ENCODE data around the gene PRR35.

Gene PRR35

GRCh38 chr16:526181-527014 lies 33.8 kb upstream of the PRR35 start:
- Histone ChIP-seq H3K4me3 (ENCODE audit: low read depth, low read length, poor library complexity, severe bottlenecking) (peak overlapping the region; percentile 87), H3F3A (ENCODE audit: insufficient read depth, low read length) (no peaks in the 10 kb centered on the region), H3K4me1 (ENCODE audit: insufficient read depth, low read length, severe bottlenecking) (peaks cover 30% of the 10 kb centered on the region), H3K27me3 (ENCODE audit: insufficient read depth, low read length) (no peaks in the 10 kb centered on the region), H2AFZ (ENCODE audit: low read length) (no peak overlapping the region), H3K9ac (ENCODE audit: low read length) (peak overlapping the region; percentile 91), H3K9me2 (ENCODE audit: low read depth, low read length) (no peaks in the 10 kb centered on the region), H3K9me3 (ENCODE audit: low read length) (no peaks in the 10 kb centered on the region), H3K27ac (ENCODE audit: low read depth, low read length, poor library complexity, severe bottlenecking) (no peak overlapping the region), H3K36me3 (ENCODE audit: insufficient read depth, low read length) (no peaks in the 10 kb centered on the region; the same call in 1 of the 2 replicates), H4K20me1 (ENCODE audit: insufficient read depth, low read length) (no peaks in the 10 kb centered on the region), H3K79me2 (ENCODE audit: insufficient read depth, low read length) (peaks cover 12% of the 10 kb centered on the region), H3K4me2 (ENCODE audit: low read length) (peak overlapping the region; percentile 93)
- TF ChIP-seq, protein P1, sequence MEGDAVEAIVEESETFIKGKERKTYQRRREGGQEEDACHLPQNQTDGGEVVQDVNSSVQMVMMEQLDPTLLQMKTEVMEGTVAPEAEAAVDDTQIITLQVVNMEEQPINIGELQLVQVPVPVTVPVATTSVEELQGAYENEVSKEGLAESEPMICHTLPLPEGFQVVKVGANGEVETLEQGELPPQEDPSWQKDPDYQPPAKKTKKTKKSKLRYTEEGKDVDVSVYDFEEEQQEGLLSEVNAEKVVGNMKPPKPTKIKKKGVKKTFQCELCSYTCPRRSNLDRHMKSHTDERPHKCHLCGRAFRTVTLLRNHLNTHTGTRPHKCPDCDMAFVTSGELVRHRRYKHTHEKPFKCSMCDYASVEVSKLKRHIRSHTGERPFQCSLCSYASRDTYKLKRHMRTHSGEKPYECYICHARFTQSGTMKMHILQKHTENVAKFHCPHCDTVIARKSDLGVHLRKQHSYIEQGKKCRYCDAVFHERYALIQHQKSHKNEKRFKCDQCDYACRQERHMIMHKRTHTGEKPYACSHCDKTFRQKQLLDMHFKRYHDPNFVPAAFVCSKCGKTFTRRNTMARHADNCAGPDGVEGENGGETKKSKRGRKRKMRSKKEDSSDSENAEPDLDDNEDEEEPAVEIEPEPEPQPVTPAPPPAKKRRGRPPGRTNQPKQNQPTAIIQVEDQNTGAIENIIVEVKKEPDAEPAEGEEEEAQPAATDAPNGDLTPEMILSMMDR (IDR thresholded peaks at IDR 0.05; ENCODE audit: low read length): no peak
- TF ChIP-seq EZH2 (IDR thresholded peaks at IDR 0.05; ENCODE audit: borderline replicate concordance, low read length): no peak

DNA sequence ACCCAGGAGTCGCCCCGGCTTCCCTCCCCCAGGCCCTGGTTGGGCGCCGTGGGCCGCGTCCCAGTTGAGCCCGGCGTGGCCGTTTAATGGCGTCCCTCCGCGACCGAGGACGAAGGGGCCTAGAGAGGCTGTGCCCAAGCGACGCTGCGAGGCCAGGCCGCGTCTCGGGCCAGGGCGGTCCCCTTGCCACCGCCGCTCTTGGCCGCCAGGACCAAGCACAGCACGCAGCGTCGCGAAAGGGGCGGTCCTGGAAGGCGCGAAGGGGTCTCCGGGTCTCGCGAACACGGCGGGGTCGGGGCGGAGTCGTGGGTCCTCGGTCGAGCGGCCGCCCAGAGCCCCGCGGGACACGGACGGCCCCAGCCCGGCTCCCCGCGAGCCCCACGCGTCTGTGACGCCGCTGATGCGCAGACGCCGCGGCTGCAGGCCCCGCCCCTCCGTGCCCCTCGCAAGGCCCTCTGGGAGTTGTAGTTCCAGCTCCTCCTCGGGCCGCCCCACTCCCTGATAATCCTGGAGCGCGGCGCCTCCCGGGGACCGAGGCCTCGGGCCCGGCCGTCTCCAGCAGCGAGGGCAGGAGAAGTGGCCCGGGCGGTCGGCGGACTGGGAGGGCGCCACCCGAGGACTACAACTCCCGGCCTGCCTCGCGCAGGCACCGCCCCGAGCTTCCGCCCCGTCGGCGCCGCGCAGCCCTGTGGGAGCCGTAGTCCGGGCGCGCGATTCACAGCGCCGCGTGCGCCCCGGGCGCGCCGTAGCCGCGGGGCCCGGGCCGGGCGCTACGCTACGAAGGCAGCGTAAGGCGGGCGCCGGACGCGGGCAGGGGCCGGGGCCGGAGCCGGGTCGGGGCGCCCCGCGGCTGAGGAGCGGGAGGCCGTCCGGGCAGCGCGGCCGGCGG lies 32.9 kb upstream of the PRR35 start, which contains the start of gene CAPN15:
Gene CAPN15, plus strand, starts transcription at position 698 of the 889 bp plus-strand sequence. CDS start 19,127 bp downstream, outside the sequence.
- no peaks in the 10 kb centered on the region for H3K27me3 ChIP-seq (ENCODE audit: insufficient read depth, low read length)
- peak within 1 kb of the TSS; percentile 93 for H3K9ac ChIP-seq (ENCODE audit: low read length)
- H3K79me2 ChIP-seq (ENCODE audit: insufficient read depth, low read length): peaks cover 12% of the 10 kb centered on the region
- no peaks in the 10 kb centered on the region for H3K9me2 ChIP-seq (ENCODE audit: low read depth, low read length)
- H2AFZ ChIP-seq (ENCODE audit: low read length): no peak within 1 kb of the TSS
- H3K27ac ChIP-seq (ENCODE audit: low read depth, low read length, poor library complexity, severe bottlenecking): peak within 1 kb of the TSS; percentile 0
- H3K9me3 ChIP-seq (ENCODE audit: low read length): no peaks in the 10 kb centered on the region
- TF ChIP-seq, protein P1 (IDR thresholded peaks at IDR 0.05; ENCODE audit: low read length): no peak
- no peak for TF ChIP-seq EZH2 (IDR thresholded peaks at IDR 0.05; ENCODE audit: borderline replicate concordance, low read length)
- H3K36me3 ChIP-seq (ENCODE audit: insufficient read depth, low read length): no peaks in the 10 kb centered on the region; the same call in 1 of the 2 replicates
- peak within 1 kb of the TSS; percentile 93 for H3K4me2 ChIP-seq (ENCODE audit: low read length)
- H3K4me1 ChIP-seq (ENCODE audit: insufficient read depth, low read length, severe bottlenecking): peaks cover 30% of the 10 kb centered on the region
- H3K4me3 ChIP-seq (ENCODE audit: low read depth, low read length, poor library complexity, severe bottlenecking): peak within 1 kb of the TSS; percentile 92
- no peaks in the 10 kb centered on the region for H3F3A ChIP-seq (ENCODE audit: insufficient read depth, low read length)
- H4K20me1 ChIP-seq (ENCODE audit: insufficient read depth, low read length): no peaks in the 10 kb centered on the region

GRCh38 chr16:528111-529011 lies 31.8 kb upstream of the PRR35 start:
- no peaks in the 10 kb centered on the region for H3K27me3 ChIP-seq (ENCODE audit: insufficient read depth, low read length)
- no peak for TF ChIP-seq EZH2 (IDR thresholded peaks at IDR 0.05; ENCODE audit: borderline replicate concordance, low read length)
- TF ChIP-seq, protein P1 (IDR thresholded peaks at IDR 0.05; ENCODE audit: low read length): no peak
- H2AFZ ChIP-seq (ENCODE audit: low read length): no peak overlapping the region
- H3K9me3 ChIP-seq (ENCODE audit: low read length): no peaks in the 10 kb centered on the region
- no peaks in the 10 kb centered on the region for H3K9me2 ChIP-seq (ENCODE audit: low read depth, low read length)
- H3K9ac ChIP-seq (ENCODE audit: low read length): peak overlapping the region; percentile 93
- peak overlapping the region; percentile 92 for H3K4me3 ChIP-seq (ENCODE audit: low read depth, low read length, poor library complexity, severe bottlenecking)
- H3F3A ChIP-seq (ENCODE audit: insufficient read depth, low read length): no peaks in the 10 kb centered on the region
- H3K79me2 ChIP-seq (ENCODE audit: insufficient read depth, low read length): peaks cover 12% of the 10 kb centered on the region
- H3K4me1 ChIP-seq (ENCODE audit: insufficient read depth, low read length, severe bottlenecking): peaks cover 30% of the 10 kb centered on the region
- no peaks in the 10 kb centered on the region for H4K20me1 ChIP-seq (ENCODE audit: insufficient read depth, low read length)
- peak overlapping the region; percentile 0 for H3K27ac ChIP-seq (ENCODE audit: low read depth, low read length, poor library complexity, severe bottlenecking)
- H3K4me2 ChIP-seq (ENCODE audit: low read length): peak overlapping the region; percentile 82
- no peaks in the 10 kb centered on the region; the same call in 1 of the 2 replicates for H3K36me3 ChIP-seq (ENCODE audit: insufficient read depth, low read length)

Data from OCI-LY1 (cell line).